ENCODE data around the gene PGA4.

The PGA4 gene

GRCh38 chr11:61274084-61274483, 51.9 kb downstream of the PGA4 start:
- Histone ChIP-seq H3K9me3 (replicated peaks in 1 of 11) (no peaks in the 10 kb centered on the region), H3K27me3 (no peaks in the 10 kb centered on the region), H3K4me1 (peaks cover 30 to 81% (median 64%) of the 10 kb centered on the region in 10 experiments), H3K36me3 (peaks cover 9 to 85% (median 67%) of the 10 kb centered on the region in 11 experiments; a peak in 21 of 22 replicates), H3K9ac (peak overlapping the region in 8 of 11 experiments; percentile 7 to 63 (median 52); a peak in 11 of 22 replicates), H3K27ac (peak overlapping the region in 8 of 11 experiments; percentile 8 to 66 (median 46); a peak in 11 of 22 replicates), H3K4me3 (peak overlapping the region in 8 of 10 experiments; percentile 0 to 48 (median 33); a peak in 9 of 20 replicates), H4K20me1 (peaks cover 0 to 30% (median 23%) of the 10 kb centered on the region in 11 experiments; a peak in 15 of 22 replicates), H3K4me2 (peak overlapping the region; percentile 70 to 95 (median 88))
- no peak for TF ChIP-seq Cebpa-rat (IDR thresholded peaks at IDR 0.05)

- H3K4me3 ChIP-seq, result no peak overlapping the region
- no peak for TF ChIP-seq Cebpa-rat (IDR thresholded peaks at IDR 0.05)
- no peaks in the 10 kb centered on the region for H3K9me3 ChIP-seq (replicated peaks in 1 of 11)
- H3K27me3 ChIP-seq, result no peaks in the 10 kb centered on the region
- H3K4me1 ChIP-seq, result peaks cover 30 to 82% (median 66%) of the 10 kb centered on the region in 10 experiments
- peaks cover 16 to 85% (median 69%) of the 10 kb centered on the region in 11 experiments; a peak in 21 of 22 replicates for H3K36me3 ChIP-seq
- peak overlapping the region in 10 of 11 experiments; percentile 70 to 95 (median 88); a peak in 16 of 22 replicates for H3K4me2 ChIP-seq
- H4K20me1 ChIP-seq, result peaks cover 0 to 29% (median 23%) of the 10 kb centered on the region in 11 experiments; a peak in 15 of 22 replicates
- H3K27ac ChIP-seq, result no peak overlapping the region
- no peak overlapping the region; a peak in 1 of 22 replicates for H3K9ac ChIP-seq
Observed at GRCh38 chr11:61275191-61275590, 53.0 kb downstream of the PGA4 start.

- H3K4me3 ChIP-seq, result no peak overlapping the region
- peaks cover 30 to 71% (median 63%) of the 10 kb centered on the region in 10 experiments for H3K4me1 ChIP-seq
- TF ChIP-seq Cebpa-rat (IDR thresholded peaks at IDR 0.05), result no peak
- peak overlapping the region in 3 of 11 experiments; percentile 21 to 28 (median 25); a peak in 2 of 22 replicates for H3K9ac ChIP-seq
- H4K20me1 ChIP-seq, result peaks cover 0 to 46% (median 32%) of the 10 kb centered on the region in 11 experiments; a peak in 16 of 22 replicates
- peak overlapping the region in 2 of 11 experiments; percentile 7 to 8; a peak in 1 of 22 replicates for H3K27ac ChIP-seq
- H3K4me2 ChIP-seq, result peak overlapping the region in 10 of 11 experiments; percentile 15 to 58 (median 38); a peak in 15 of 22 replicates
- H3K36me3 ChIP-seq, result peaks cover 23 to 85% (median 73%) of the 10 kb centered on the region in 11 experiments
- H3K27me3 ChIP-seq, result no peaks in the 10 kb centered on the region
- H3K9me3 ChIP-seq (replicated peaks in 1 of 11), result no peaks in the 10 kb centered on the region
Observed at GRCh38 chr11:61277186-61278000, 55.2 kb downstream of the PGA4 start.

- peaks cover 0 to 46% (median 30%) of the 10 kb centered on the region in 11 experiments; a peak in 16 of 22 replicates for H4K20me1 ChIP-seq
- H3K4me1 ChIP-seq, result peaks cover 28 to 64% (median 57%) of the 10 kb centered on the region in 10 experiments
- H3K4me3 ChIP-seq, result no peak overlapping the region
- peaks cover 29 to 86% (median 79%) of the 10 kb centered on the region in 11 experiments for H3K36me3 ChIP-seq
- no peaks in the 10 kb centered on the region for H3K9me3 ChIP-seq (replicated peaks in 1 of 11)
- H3K27ac ChIP-seq, result peak overlapping the region in 3 of 11 experiments; percentile 7 to 24 (median 8); a peak in 2 of 22 replicates
- peak overlapping the region in 6 of 11 experiments; percentile 4 to 58 (median 44); a peak in 9 of 22 replicates for H3K4me2 ChIP-seq
- peak overlapping the region in 4 of 11 experiments; percentile 21 to 28 (median 25); a peak in 2 of 22 replicates for H3K9ac ChIP-seq
- no peaks in the 10 kb centered on the region for H3K27me3 ChIP-seq
- no peak for TF ChIP-seq Cebpa-rat (IDR thresholded peaks at IDR 0.05)
Observed at GRCh38 chr11:61278001-61278470, 55.9 kb downstream of the PGA4 start.

- Histone ChIP-seq H3K27ac (no peak overlapping the region), H3K9ac (0 out of 22 replicates have a peak overlapping the region, but pooled peaks of 1 of the 11 experiments have one; percentile 3), H4K20me1 (peaks cover 0 to 31% (median 14%) of the 10 kb centered on the region in 11 experiments; a peak in 10 of 22 replicates), H3K4me3 (no peak overlapping the region), H3K4me1 (peaks cover 8 to 43% (median 36%) of the 10 kb centered on the region in 10 experiments; a peak in 18 of 20 replicates), H3K36me3 (peaks cover 29 to 95% (median 92%) of the 10 kb centered on the region in 11 experiments), H3K9me3 (replicated peaks in 1 of 11) (no peaks in the 10 kb centered on the region), H3K27me3 (no peaks in the 10 kb centered on the region), H3K4me2 (no peak overlapping the region)
- no peak for TF ChIP-seq Cebpa-rat (IDR thresholded peaks at IDR 0.05)
Observed at GRCh38 chr11:61279934-61280659, 58.0 kb downstream of the PGA4 start.

- H3K9ac ChIP-seq, result no peak overlapping the region
- H3K4me2 ChIP-seq, result no peak overlapping the region
- H3K4me1 ChIP-seq, result peaks cover 8 to 36% (median 28%) of the 10 kb centered on the region in 10 experiments; a peak in 18 of 20 replicates
- peaks cover 38 to 95% (median 94%) of the 10 kb centered on the region in 11 experiments for H3K36me3 ChIP-seq
- peaks cover 0 to 30% (median 12%) of the 10 kb centered on the region in 11 experiments; a peak in 9 of 22 replicates for H4K20me1 ChIP-seq
- no peak for TF ChIP-seq Cebpa-rat (IDR thresholded peaks at IDR 0.05)
- no peak overlapping the region for H3K4me3 ChIP-seq
- no peaks in the 10 kb centered on the region for H3K9me3 ChIP-seq (replicated peaks in 1 of 11)
- no peak overlapping the region for H3K27ac ChIP-seq
- H3K27me3 ChIP-seq, result no peaks in the 10 kb centered on the region
Observed at GRCh38 chr11:61280883-61281580, 58.9 kb downstream of the PGA4 start.
